Activated CD4-positive, alpha-beta T cell treated with anti-CD3 and anti-CD28 coated beads, Interleukin-2, amount 10 ng/mL, durations not matched to agents 24 days and 14 days (primary cell): ENCODE measurements around the gene ADPRH. TPM values are rescaled to one million over a fixed set of nuclear protein-coding genes. Genes with fewer than 3 reads are reported as not detected.

ENCODE experiments used
- DNase-seq: peaks from one replicate; pipeline ENCODE4 v3.0.0; 2022
- H3K27ac Mint-ChIP-seq: one replicate; pipeline ENCODE4 v1.8.0; 2022; ENCODE audit warnings: mild to moderate bottlenecking, mixed read lengths
- H3K27me3 Mint-ChIP-seq: one replicate; pipeline ENCODE4 v1.8.0; 2022; ENCODE audit warnings: mixed read lengths
- H3K36me3 Mint-ChIP-seq: one replicate; pipeline ENCODE4 v1.8.0; 2022; ENCODE audit warnings: low read depth, mild to moderate bottlenecking, mixed read lengths
- H3K4me1 Mint-ChIP-seq: one replicate; pipeline ENCODE4 v1.8.0; 2021; ENCODE audit warnings: mixed read lengths
- H3K4me3 Mint-ChIP-seq: one replicate; pipeline ENCODE4 v1.8.0; 2022; ENCODE audit warnings: mild to moderate bottlenecking, moderate library complexity, mixed read lengths
- H3K9me3 Mint-ChIP-seq: one replicate; pipeline ENCODE4 v1.8.0; 2021; ENCODE audit warnings: mixed read lengths
- intact Hi-C: fragments of 100-400 bp; cut with micrococcal nuclease; formaldehyde crosslinking; loops from one replicate; pipeline ENCODE4 v1.15.1; 2023
- total RNA-seq: library from RNA; stranded (reverse); gene quantifications from 2 replicates; pipeline ENCODE4 v1.2.3, GENCODE V29; 2022

ADPRH gene
- total RNA-seq, 1 donor from 2014 or later = 4.2 TPM

DNA sequence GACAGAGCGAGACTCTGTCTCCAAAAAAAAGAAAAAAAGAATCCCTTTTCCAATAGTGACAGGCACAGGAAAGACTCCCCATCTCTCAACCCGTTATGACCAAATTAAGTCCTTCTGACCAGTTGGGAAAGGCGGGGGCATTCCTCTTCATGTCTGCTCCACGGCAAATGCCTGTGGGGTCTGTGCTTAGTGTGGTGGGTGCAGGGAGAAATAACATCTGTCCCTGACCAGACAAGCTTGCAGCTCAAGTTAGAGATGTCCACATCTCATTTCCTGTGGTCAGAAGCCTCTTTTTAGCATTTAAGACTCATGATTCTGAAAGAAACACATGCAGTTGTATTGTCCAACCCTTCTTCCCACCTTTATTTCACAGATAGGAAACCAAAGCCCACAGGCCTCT, 34.6 kb downstream of the ADPRH start:
- Mint-ChIP-seq H3K9me3 (peaks cover 5% of the 10 kb centered on the region), H3K27me3 (peaks cover 17% of the 10 kb centered on the region), H3K4me1 (peaks cover under 1% of the 10 kb centered on the region), H3K4me3 (no peak overlapping the region), H3K27ac (no peak overlapping the region), H3K36me3 (no peaks in the 10 kb centered on the region)
- no peak for DNase-seq
- intact Hi-C loops = no loop called here

DNA sequence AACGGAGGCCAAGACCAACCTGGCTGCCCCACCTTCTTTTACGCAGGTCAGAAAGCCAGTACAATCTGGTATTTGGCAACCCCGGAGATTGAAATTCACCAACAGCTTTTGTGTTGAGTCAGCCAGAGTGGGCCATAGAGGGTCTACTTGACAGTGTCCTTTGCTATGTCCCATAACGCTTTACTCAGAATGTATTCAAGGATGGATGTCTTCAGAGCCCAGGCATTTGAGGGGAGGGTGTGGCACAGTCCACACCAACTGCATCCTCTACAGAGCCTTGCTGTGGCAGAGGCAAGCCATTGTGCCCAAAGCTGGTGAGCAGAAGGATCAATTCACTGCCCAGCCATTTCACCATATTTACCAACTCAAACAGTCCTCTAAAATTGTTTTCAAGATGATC, 36.8 kb downstream of the ADPRH start:
- intact Hi-C loops = no loop called here
- no peak overlapping the region for H3K27ac Mint-ChIP-seq
- H3K4me1 Mint-ChIP-seq = peaks cover 2% of the 10 kb centered on the region
- H3K36me3 Mint-ChIP-seq = no peaks in the 10 kb centered on the region
- peaks cover 3% of the 10 kb centered on the region for H3K27me3 Mint-ChIP-seq
- H3K4me3 Mint-ChIP-seq = no peak overlapping the region
- H3K9me3 Mint-ChIP-seq = no peaks in the 10 kb centered on the region
- DNase-seq = no peak

DNA sequence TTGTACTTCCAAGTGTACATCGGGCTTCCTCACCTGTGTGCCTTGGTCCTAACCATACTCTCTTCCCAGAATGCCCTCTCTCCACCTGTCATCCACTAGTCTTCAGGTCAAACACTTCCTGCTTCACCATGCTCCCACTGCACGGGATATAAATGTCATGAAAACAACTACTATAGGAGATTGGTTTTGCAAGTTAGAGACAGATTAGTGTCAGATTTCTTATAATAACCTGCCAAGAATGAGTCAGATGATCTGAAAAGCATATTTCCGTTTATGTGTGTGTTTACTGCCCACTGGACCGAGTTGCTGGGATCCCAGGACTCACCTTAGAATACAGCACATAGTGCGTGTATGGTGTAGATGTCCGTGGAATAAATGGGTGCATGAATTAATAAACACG, 39.8 kb downstream of the ADPRH start:
- no peak for DNase-seq
- Mint-ChIP-seq H3K4me3 (no peak overlapping the region), H3K9me3 (no peaks in the 10 kb centered on the region), H3K27ac (no peak overlapping the region), H3K27me3 (peaks cover 3% of the 10 kb centered on the region), H3K36me3 (no peaks in the 10 kb centered on the region), H3K4me1 (peaks cover 2% of the 10 kb centered on the region)
- intact Hi-C loops = no loop called here

DNA sequence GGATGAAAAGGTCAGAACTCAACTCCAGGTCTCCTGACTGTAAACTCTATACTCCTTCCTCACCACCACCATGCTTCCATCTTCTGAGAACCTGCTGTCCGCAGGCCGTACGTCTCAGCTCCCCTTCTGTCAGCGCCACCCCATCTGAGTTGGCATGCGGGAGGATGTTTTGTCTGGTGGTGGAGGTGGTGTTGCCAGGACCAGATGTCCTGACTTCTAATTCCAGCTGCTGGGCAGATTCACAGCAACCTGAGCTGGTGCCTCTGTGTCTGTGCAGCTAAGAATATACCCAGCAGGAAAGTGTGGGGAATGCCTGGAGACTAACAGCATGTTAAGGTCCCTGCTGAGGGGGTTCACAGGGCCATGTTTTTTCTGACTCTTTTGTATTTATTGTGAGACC, 41.6 kb downstream of the ADPRH start:
- intact Hi-C loops = no loop called here
- Mint-ChIP-seq H3K27me3 (peaks cover 3% of the 10 kb centered on the region), H3K4me1 (peaks cover 2% of the 10 kb centered on the region), H3K36me3 (no peaks in the 10 kb centered on the region), H3K4me3 (no peak overlapping the region), H3K9me3 (no peaks in the 10 kb centered on the region), H3K27ac (no peak overlapping the region)
- no peak for DNase-seq

DNA sequence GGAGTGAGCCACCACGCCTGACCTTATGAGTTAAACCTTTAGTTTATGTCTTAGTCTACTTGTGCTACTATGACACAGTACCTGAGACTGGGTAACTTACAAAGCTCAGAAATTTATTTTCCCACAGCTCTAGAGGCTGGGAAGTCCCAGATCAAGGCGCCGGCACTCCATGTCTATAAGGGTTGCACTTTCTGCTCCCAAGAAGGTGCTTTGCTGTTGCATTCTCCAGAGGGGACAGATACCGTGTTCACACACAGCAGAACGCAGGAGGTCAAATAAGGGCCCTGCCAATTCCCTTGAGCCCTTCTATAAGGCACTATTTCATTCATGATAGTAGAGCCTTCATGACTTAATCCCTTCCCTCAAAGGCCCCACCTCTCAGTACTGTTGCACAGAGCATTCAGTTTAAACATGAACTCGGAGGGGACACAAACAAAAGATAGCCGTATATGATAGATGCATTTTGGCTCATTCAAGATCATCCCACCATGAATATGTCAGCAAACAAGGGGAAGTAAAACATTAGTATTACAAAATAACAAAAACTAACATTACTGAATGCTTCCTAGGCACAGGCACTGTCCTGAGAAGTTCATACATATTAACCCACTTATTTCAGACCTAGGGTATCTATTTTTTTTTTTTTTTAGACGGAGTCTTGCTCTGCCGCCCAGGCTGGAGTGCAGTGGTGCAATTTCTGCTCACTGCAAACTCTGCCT, 44.9 kb downstream of the ADPRH start:
- intact Hi-C loops = no loop called here
- Mint-ChIP-seq H3K9me3 (no peaks in the 10 kb centered on the region), H3K27ac (no peak overlapping the region), H3K4me3 (no peak overlapping the region), H3K4me1 (peaks cover 19% of the 10 kb centered on the region), H3K27me3 (no peaks in the 10 kb centered on the region), H3K36me3 (no peaks in the 10 kb centered on the region)
- DNase-seq = no peak

DNA sequence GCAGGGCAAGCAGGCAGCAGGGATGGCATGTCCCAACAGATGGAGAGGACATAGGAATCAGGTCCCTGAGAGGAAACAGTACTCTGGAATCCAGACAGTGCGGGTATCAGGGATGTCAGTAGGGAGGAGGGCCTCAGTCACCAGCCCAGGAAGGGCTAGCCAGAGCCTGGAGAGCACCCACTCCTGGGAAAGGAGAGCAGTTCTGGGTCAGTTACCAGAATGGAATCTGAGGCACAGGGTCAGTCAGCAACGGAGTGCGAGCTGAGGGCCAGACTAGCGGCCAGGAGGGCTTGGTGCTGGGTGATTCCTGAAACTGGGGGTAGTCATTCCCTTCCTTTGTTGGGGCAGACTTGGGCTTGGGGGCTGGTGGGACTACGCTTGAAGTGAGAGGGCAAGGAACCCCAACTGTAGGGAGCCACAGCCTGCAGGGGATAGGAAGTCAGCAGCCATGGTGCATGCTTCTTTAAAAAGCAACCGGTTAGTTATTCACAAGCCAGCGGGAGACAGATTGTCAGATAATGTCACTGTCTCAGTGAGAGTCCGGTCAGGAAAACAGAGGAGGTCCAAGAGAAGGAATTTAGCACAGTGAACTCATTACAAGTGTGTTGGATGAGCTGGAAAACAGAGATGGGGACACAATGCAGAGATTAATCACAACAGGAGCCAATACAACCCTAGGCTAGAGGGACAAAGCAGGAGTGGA, 46.3 kb downstream of the ADPRH start:
- intact Hi-C loops = no loop called here
- H3K27me3 Mint-ChIP-seq = no peaks in the 10 kb centered on the region

DNA sequence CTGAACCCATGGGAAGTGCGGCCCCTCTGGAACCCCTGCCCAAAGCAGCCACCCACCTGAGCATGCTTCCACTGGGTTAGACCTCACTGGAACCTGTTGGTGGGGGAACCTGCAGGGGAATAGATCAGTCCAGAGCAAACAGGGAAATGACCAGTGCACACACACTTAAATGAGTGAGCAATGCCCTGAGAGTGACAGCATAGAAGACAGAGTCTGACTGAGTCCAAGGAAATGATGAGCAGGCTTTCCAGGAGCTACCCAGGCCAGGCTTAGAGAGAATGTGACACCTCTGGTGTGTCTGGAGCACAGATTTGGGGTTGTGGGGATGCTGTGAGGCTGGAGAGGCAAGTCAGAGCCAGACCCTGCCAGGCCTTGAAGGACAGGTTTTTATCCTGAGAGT, 46.9 kb downstream of the ADPRH start:
- Mint-ChIP-seq H3K27ac (no peak overlapping the region), H3K4me3 (no peak overlapping the region), H3K9me3 (no peaks in the 10 kb centered on the region), H3K27me3 (no peaks in the 10 kb centered on the region), H3K4me1 (peaks cover 31% of the 10 kb centered on the region), H3K36me3 (no peaks in the 10 kb centered on the region)
- DNase-seq = no peak
- intact Hi-C loops = no loop called here

More for the DNA sequence above, 46.3 kb downstream of the ADPRH start:
- Mint-ChIP-seq H3K4me1 (peaks cover 27% of the 10 kb centered on the region), H3K4me3 (no peak overlapping the region), H3K36me3 (no peaks in the 10 kb centered on the region), H3K27ac (no peak overlapping the region), H3K9me3 (no peaks in the 10 kb centered on the region)
- no peak for DNase-seq

DNA sequence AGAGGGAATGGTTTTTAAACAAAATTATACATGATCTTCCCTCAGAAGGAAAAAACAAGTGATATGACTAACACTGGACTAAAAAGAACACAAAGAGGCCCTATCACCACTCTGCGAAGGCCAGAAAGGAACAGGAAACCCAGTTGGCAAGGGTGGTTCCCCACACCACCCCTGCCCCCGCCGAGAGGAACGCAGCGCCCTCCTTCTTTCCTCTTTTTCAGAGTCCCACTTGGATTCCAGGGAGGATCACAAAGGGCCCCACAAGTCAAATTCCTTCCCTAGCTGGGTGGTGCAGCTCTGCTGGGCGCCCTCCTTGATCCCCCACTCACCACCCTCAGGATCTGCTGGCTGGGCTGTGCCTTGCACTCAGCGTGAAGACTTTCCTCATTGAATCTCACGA, 48.2 kb downstream of the ADPRH start:
- no peak overlapping the region for H3K4me3 Mint-ChIP-seq
- H3K36me3 Mint-ChIP-seq = no peaks in the 10 kb centered on the region
- intact Hi-C loops = no loop called here
- H3K27me3 Mint-ChIP-seq = no peaks in the 10 kb centered on the region
- peaks cover 31% of the 10 kb centered on the region for H3K4me1 Mint-ChIP-seq
- no peak for DNase-seq
- peak overlapping the region; percentile 56 for H3K27ac Mint-ChIP-seq
- no peaks in the 10 kb centered on the region for H3K9me3 Mint-ChIP-seq

DNA sequence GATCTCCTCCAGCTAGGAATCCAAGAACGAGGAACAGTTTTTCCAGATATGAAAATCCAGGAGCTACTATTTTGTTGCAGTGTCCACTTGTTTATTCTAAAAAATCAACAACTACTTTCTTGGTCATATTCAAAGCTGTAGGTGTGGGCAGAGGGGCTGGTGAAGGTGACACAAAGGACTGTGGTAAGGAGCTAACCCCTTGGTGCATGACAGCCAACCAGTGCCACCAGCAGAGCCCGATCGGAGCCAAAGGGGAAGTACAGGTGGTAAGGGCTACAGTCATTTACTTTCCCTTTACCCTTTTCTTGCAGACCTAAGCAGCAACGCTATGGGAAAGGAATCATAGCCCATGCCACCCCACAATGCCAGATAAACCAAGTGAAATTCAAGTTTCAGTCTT, 49.1 kb downstream of the ADPRH start:
- H3K27ac Mint-ChIP-seq = peak overlapping the region; percentile 28
- H3K4me3 Mint-ChIP-seq = peak overlapping the region; percentile 20
- peak; percentile 68 for DNase-seq
- no peaks in the 10 kb centered on the region for H3K27me3 Mint-ChIP-seq
- no peaks in the 10 kb centered on the region for H3K9me3 Mint-ChIP-seq
- H3K4me1 Mint-ChIP-seq = peaks cover 31% of the 10 kb centered on the region
- no peaks in the 10 kb centered on the region for H3K36me3 Mint-ChIP-seq
- intact Hi-C loops = loop anchor here (1.0 kb wide), 2 partner anchors 11 to 120 kb away; no protein-coding TSS in a partner anchor

DNA sequence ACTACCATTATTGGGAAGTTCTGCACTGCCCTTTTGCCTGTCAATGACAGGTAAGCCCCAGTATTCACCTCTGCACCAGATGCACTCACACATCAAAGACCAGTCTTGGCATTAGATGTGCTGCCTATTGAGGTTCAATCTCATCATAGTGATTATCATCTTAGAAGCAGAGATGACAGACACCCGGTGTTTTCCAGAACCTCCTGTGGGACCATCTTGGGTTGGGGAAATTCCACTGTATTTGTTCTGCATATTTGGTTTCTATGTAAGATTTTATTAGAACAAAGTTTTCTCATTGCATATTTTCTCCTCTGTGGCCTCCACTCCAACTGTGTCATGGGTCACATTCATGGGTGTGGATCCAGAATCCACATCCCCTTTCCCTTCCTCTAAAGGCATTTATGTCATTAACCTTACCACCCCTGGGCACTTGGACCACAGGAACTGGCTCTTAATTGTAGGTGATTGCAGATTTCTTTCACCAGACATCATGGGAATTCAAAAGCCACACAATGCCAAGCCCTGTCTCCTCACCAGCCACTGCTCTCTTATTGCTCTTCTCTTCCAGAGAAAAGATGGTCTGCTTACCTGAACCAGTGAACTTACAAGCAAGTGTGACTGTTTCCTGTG, 49.6 kb downstream of the ADPRH start:
- no peaks in the 10 kb centered on the region for H3K27me3 Mint-ChIP-seq
- peak overlapping the region; percentile 48 for H3K27ac Mint-ChIP-seq
- H3K36me3 Mint-ChIP-seq = no peaks in the 10 kb centered on the region
- no peak for DNase-seq
- intact Hi-C loops = loop anchor here (1.0 kb wide), 2 partner anchors 10 to 121 kb away; no protein-coding TSS in a partner anchor
- H3K4me3 Mint-ChIP-seq = no peak overlapping the region
- peaks cover 31% of the 10 kb centered on the region for H3K4me1 Mint-ChIP-seq
- H3K9me3 Mint-ChIP-seq = no peaks in the 10 kb centered on the region

DNA sequence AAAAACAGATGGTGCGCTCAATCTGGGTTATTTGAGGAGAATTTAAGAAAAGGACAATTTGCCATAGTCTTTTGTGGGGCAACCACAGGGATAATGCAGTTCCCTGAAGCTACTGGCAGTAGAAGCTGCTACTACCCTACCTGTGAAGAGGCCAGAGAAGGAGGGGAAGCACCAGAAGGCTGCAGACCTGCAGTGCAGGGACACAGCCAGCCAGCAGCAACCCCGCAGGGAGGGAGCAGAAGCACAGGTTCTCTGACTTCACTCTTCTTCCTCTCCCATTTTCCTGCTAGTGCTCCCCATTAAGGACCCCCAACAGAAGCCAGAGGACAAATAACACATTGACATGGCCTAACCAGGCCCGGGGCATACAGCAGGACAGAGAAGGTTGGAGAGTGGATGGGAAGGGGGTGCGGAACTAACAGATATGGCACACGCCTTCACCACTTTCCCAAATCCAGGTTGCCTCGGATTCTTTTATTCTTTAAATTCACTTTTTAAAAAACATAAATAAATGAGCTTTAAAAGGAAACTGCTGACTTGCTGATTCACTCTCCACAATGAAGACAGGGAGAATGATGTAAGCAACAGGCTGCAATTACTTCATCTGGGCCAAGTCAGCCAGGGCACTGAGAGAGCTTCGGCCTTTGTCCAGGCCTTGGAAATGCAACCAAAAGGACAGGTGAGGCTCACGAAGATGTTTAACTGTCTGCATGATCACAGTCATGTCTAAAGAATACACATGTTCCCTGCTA, 51.0 kb downstream of the ADPRH start:
- intact Hi-C loops = no loop called here
- H3K4me1 Mint-ChIP-seq = peaks cover 31% of the 10 kb centered on the region

DNA sequence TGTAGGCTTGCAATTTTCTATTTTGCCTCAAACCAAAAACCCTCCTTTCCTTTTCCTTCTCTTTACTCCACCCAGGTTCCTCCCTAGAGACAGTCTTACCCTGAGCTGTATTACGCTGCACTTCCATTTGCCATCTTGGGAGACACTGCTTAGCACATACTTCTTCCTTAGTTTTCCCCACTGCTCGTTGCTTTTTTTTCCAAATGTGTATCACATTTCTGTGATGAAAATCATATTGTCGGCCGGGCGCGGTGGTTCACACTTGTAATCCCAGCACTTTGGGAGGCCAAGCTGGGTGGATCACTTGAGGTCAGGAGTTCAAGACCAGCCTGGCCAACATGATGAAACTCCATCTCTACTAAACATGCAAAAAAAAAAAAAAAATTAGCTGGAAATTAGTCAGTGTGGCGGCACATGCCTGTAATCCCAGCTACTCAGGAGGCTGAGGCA, 51.6 kb downstream of the ADPRH start:
- Mint-ChIP-seq H3K4me1 (peaks cover 31% of the 10 kb centered on the region), H3K9me3 (no peaks in the 10 kb centered on the region), H3K36me3 (no peaks in the 10 kb centered on the region), H3K27me3 (no peaks in the 10 kb centered on the region), H3K27ac (no peak overlapping the region), H3K4me3 (no peak overlapping the region)
- DNase-seq = no peak
- intact Hi-C loops = no loop called here

More for the DNA sequence above, 51.0 kb downstream of the ADPRH start:
- Mint-ChIP-seq H3K27ac (no peak overlapping the region), H3K9me3 (no peaks in the 10 kb centered on the region), H3K36me3 (no peaks in the 10 kb centered on the region), H3K4me3 (no peak overlapping the region), H3K27me3 (no peaks in the 10 kb centered on the region)
- no peak for DNase-seq

DNA sequence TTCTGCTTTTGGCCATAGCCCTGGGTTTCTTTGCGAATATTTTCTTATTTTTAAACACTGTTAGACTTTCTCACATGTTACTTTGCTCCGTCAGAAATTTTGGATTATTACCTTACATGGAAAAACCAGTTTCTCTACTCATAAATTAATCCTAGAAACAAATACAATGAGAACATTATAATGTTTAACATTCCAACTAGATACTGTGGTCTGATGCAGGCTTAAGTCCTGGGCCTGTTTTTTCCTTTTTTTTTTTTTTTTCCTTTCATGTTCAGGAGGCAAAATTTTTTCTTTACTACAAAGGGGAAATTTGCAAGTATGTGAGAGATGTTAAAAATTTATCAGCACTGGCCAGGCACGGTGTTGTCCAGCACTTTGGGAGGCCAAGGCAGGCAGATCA, 52.2 kb downstream of the ADPRH start:
- DNase-seq = no peak
- intact Hi-C loops = no loop called here
- Mint-ChIP-seq H3K4me3 (no peak overlapping the region), H3K4me1 (peaks cover 32% of the 10 kb centered on the region), H3K27me3 (no peaks in the 10 kb centered on the region), H3K9me3 (no peaks in the 10 kb centered on the region), H3K27ac (no peak overlapping the region), H3K36me3 (no peaks in the 10 kb centered on the region)
